B cell (primary cell): Measurements from ENCODE around the gene NBEA. TPM values are rescaled to one million over a fixed set of nuclear protein-coding genes. Genes with fewer than 3 reads are reported as not detected.

Experiments
- ATAC-seq: fragments of 200-7000 bp; cut with Tn5 transposase; one replicate; pipeline ENCODE4 v1.10.0; 2021; ENCODE audit warnings: low read depth, mild to moderate bottlenecking, moderate number of reproducible peaks, moderate library complexity
- CTCF ChIA-PET: fragments of 350-600 bp; sonication (Branson Sonifier 250); formaldehyde crosslinking; loops from one replicate; lab custom pipeline; 2021; ENCODE audit warnings: antibody characterized with exemption, inconsistent platforms; lab: Charles Lee
- POLR2A ChIA-PET: fragments of 350-600 bp; sonication (Branson Sonifier 250); formaldehyde crosslinking; loops from one replicate; lab custom pipeline; 2021; ENCODE audit warnings: antibody characterized with exemption; lab: Charles Lee
- DNase-seq: peaks from one replicate; pipeline ENCODE4 v3.0.0; 2013
- H2AFZ ChIP-seq: 2 replicates; pipeline ENCODE4 v1.6.1; 2012; ENCODE audit warnings: mild to moderate bottlenecking, low read depth, low read length; ENCODE audit not compliant: insufficient read depth, poor library complexity, severe bottlenecking
- H3K27ac ChIP-seq, 2 donors: 1 replicate in 1 of 2; 2 replicates in 1 of 2; pipeline ENCODE4 v1.5.1; 2012 to 2013; ENCODE audit warnings: low read length in 2 of 2, mild to moderate bottlenecking in 2 of 2, moderate library complexity in 1 of 2
- H3K27me3 ChIP-seq, 4 experiments: fragments of 200-600 bp in 1 of 4; sonication (generic) in 1 of 4; replicated peaks in 1 of 4; 1 replicate in 2 of 4; 2 replicates in 2 of 4; pipeline versions ENCODE4 v1.6.1 to v1.7.0; 2013 to 2016; ENCODE audit warnings: low read length in 3 of 4, mild to moderate bottlenecking in 2 of 4, mixed read lengths in 1 of 4, moderate library complexity in 1 of 4; ENCODE audit not compliant: insufficient read depth in 4 of 4, control insufficient read depth in 3 of 4; ENCODE audit errors: control extremely low read depth in 1 of 4
- H3K36me3 ChIP-seq, 2 experiments: replicated peaks in 1 of 2; 1 replicate in 1 of 2; 2 replicates in 1 of 2; pipeline versions ENCODE4 v1.6.1 to v1.7.1; 2013; ENCODE audit warnings: low read length in 1 of 2; ENCODE audit not compliant: insufficient read depth in 2 of 2, control insufficient read depth in 1 of 2; ENCODE audit errors: control extremely low read depth in 1 of 2, extremely low read depth in 1 of 2
- H3K4me1 ChIP-seq, 2 donors: fragments of 200-600 bp in 1 of 2; sonication (generic) in 1 of 2; 1 replicate in 1 of 2; 2 replicates in 1 of 2; pipeline versions ENCODE4 v1.5.1 to v1.6.1; 2013 to 2017; ENCODE audit warnings: low read length in 2 of 2; ENCODE audit not compliant: control insufficient read depth in 2 of 2, insufficient read depth in 2 of 2
- H3K4me2 ChIP-seq: replicated peaks from 2 replicates; pipeline ENCODE3; 2012; ENCODE audit warnings: mild to moderate bottlenecking, low read depth, low read length; ENCODE audit not compliant: poor library complexity, severe bottlenecking
- H3K4me3 ChIP-seq, 5 experiments: fragments of 200-600 bp in 1 of 5; sonication (generic) in 1 of 5; 1 replicate in 3 of 5; 2 replicates in 2 of 5; pipeline versions ENCODE4 v1.5.1 to v1.7.0; 2011 to 2016; ENCODE audit warnings: low read length in 4 of 5, mild to moderate bottlenecking in 4 of 5, low read depth in 2 of 5, control low read depth in 1 of 5, moderate library complexity in 1 of 5; ENCODE audit not compliant: insufficient read depth in 1 of 5; ENCODE audit errors: control extremely low read depth in 1 of 5, extremely low read depth in 1 of 5
- H3K79me2 ChIP-seq: fragments of 200-600 bp; sonication (generic); one replicate; pipeline ENCODE4 v1.6.0; 2016; ENCODE audit warnings: low read length; ENCODE audit not compliant: control insufficient read depth, insufficient read depth
- H3K9ac ChIP-seq: fragments of 200-600 bp; sonication (generic); 2 replicates; pipeline ENCODE4 v1.6.1; 2017; ENCODE audit warnings: mild to moderate bottlenecking, low read length, moderate library complexity
- H3K9me3 ChIP-seq, 3 donors: one replicate each; pipeline versions ENCODE4 v1.6.1 to v1.7.1; 2013; ENCODE audit warnings: low read length in 2 of 3; ENCODE audit not compliant: control insufficient read depth in 2 of 3, insufficient read depth in 1 of 3; ENCODE audit errors: control extremely low read depth in 1 of 3
- H4K20me1 ChIP-seq: 2 replicates; pipeline ENCODE4 v1.6.0; 2012; ENCODE audit warnings: mild to moderate bottlenecking, low read length; ENCODE audit not compliant: insufficient read depth, control insufficient read depth, poor library complexity, severe bottlenecking
- H3K27ac Mint-ChIP-seq: one replicate; pipeline ENCODE4 v1.8.0; 2021; ENCODE audit warnings: mixed read lengths
- H3K27me3 Mint-ChIP-seq: one replicate; pipeline ENCODE4 v1.8.0; 2021; ENCODE audit warnings: mixed read lengths
- H3K4me1 Mint-ChIP-seq: one replicate; pipeline ENCODE4 v1.8.0; 2021; ENCODE audit warnings: mixed read lengths
- H3K4me3 Mint-ChIP-seq: one replicate; pipeline ENCODE4 v1.8.0; 2021; ENCODE audit warnings: mixed read lengths
- H3K9me3 Mint-ChIP-seq: one replicate; pipeline ENCODE4 v1.8.0; 2022; ENCODE audit warnings: mixed read lengths; ENCODE audit not compliant: insufficient read depth
- CTCF ChIP-seq: fragments of 200-600 bp; IDR thresholded peaks from one replicate; pipeline ENCODE4 v1.8.0; 2022; ENCODE audit warnings: antibody characterized with exemption, mild to moderate bottlenecking
- EZH2 ChIP-seq: IDR thresholded peaks from 2 replicates; pipeline ENCODE4 v1.6.1; 2012; ENCODE audit warnings: borderline replicate concordance, low read depth, mild to moderate bottlenecking, moderate library complexity, low read length; ENCODE audit not compliant: insufficient read depth, poor library complexity, severe bottlenecking
- WGBS: methylation state at CpG from one replicate; pipeline ENCODE4 v1.1.5; 2013; ENCODE audit warnings: missing lambda C conversion rate; ENCODE audit not compliant: insufficient coverage; 5-methylcytosine and 5-hydroxymethylcytosine counted together
- intact Hi-C: fragments of 100-400 bp; cut with micrococcal nuclease; formaldehyde crosslinking; loops from one replicate; pipeline ENCODE4 v1.10.0; 2022
- polyA plus RNA-seq: library from polyadenylated mRNA; depleted of rRNA; stranded (reverse); fragments of >200 nt; gene quantifications from 2 replicates; pipeline ENCODE4 v1.2.3, GENCODE V29; 2012
- total RNA-seq, 2 donors: library from RNA; stranded (reverse); fragments of 120-200 nt in 1 of 2; gene quantifications; 1 replicate in 1 of 2; 2 replicates in 1 of 2; pipeline versions ENCODE4 v1.2.3 to v1.2.4, GENCODE V29; 2013 to 2022

The NBEA gene
- total and polyA plus RNA-seq, 2 donors (not counting 1 experiment from before 2014, with no cell fraction given) = 1.5 to 10.7 TPM

GRCh38 chr13:35225159-35225558, 283.1 kb downstream of the NBEA start:
- H3K4me3 Mint-ChIP-seq = no peak overlapping the region
- no peak overlapping the region for H3K27ac Mint-ChIP-seq
- H4K20me1 ChIP-seq = no peaks in the 10 kb centered on the region
- H3K4me1 ChIP-seq = no peaks in the 10 kb centered on the region
- H3K4me3 ChIP-seq = no peak overlapping the region
- H3K9me3 ChIP-seq = peaks cover 0 to 4% (median 0%) of the 10 kb centered on the region in 3 donors
- ATAC-seq = no peak
- no peak overlapping the region for H2AFZ ChIP-seq
- no peaks in the 10 kb centered on the region for H3K79me2 ChIP-seq
- H3K4me2 ChIP-seq = no peak overlapping the region
- TF ChIP-seq EZH2 (no peak), CTCF (no peak)
- H3K27me3 ChIP-seq = no peaks in the 10 kb centered on the region
- H3K9me3 Mint-ChIP-seq = peaks cover 1% of the 10 kb centered on the region
- H3K4me1 Mint-ChIP-seq = no peaks in the 10 kb centered on the region
- ChIA-PET POLR2A (no interaction called here), CTCF (no interaction called here)
- no peaks in the 10 kb centered on the region for H3K27me3 Mint-ChIP-seq
- H3K9ac ChIP-seq = no peak overlapping the region
- intact Hi-C loops = no loop called here
- WGBS = no CpG with 5 or more reads among the region's 1 CpG
- no peak overlapping the region for H3K27ac ChIP-seq
- no peak for DNase-seq
- H3K36me3 ChIP-seq = no peaks in the 10 kb centered on the region

GRCh38 chr13:35225582-35225981, 283.5 kb downstream of the NBEA start:
- no peak overlapping the region for H3K4me2 ChIP-seq
- H3K27ac ChIP-seq = no peak overlapping the region
- Mint-ChIP-seq H3K4me3 (no peak overlapping the region), H3K9me3 (no peaks in the 10 kb centered on the region), H3K27ac (no peak overlapping the region), H3K4me1 (no peaks in the 10 kb centered on the region), H3K27me3 (no peaks in the 10 kb centered on the region)
- no peaks in the 10 kb centered on the region for H3K4me1 ChIP-seq
- peaks cover 0 to 4% (median 0%) of the 10 kb centered on the region in 3 donors for H3K9me3 ChIP-seq
- no peak overlapping the region for H3K4me3 ChIP-seq
- H3K9ac ChIP-seq = no peak overlapping the region
- CTCF ChIA-PET = no interaction called here
- H3K36me3 ChIP-seq = no peaks in the 10 kb centered on the region
- no peaks in the 10 kb centered on the region for H3K79me2 ChIP-seq
- H3K27me3 ChIP-seq = no peaks in the 10 kb centered on the region
- no peak for DNase-seq
- no peak overlapping the region for H2AFZ ChIP-seq
- TF ChIP-seq CTCF (no peak), EZH2 (no peak)
- WGBS = no CpG with 5 or more reads among the region's 2 CpGs
- intact Hi-C loops = no loop called here
- POLR2A ChIA-PET = no interaction called here
- no peaks in the 10 kb centered on the region for H4K20me1 ChIP-seq
- ATAC-seq = no peak
